AG04449 (cell line): Measurements from ENCODE around the gene CARD10.
A peak's percentile ranks its signal among the peaks of the same experiment; 100 is the strongest.
"Not testable (repeated sequence)": the region's sequence is repeated elsewhere in the genome, so short reads cannot be mapped to it uniquely, and the experiment has no call there.

Source experiments
- CTCF ChIA-PET: fragments of 350-600 bp; formaldehyde crosslinking; extraction: SDS; loops from one replicate; lab custom pipeline; 2021; ENCODE audit warnings: antibody characterized with exemption; lab: Yijun Ruan, JAX
- POLR2A ChIA-PET: fragments of 400-600, 350-600 bp; formaldehyde crosslinking; extraction: SDS; loops from one replicate; lab custom pipeline; 2020; ENCODE audit warnings: antibody characterized with exemption, inconsistent platforms; lab: Yijun Ruan, JAX
- DNase-seq: peaks from one replicate; pipeline ENCODE4 v3.0.0-alpha.2; 2010; ENCODE audit warnings: low read depth, low spot score
- H3K4me3 ChIP-seq: 2 replicates; pipeline ENCODE4 v1.5.1; 2011; ENCODE audit warnings: low read depth, mild to moderate bottlenecking, control low read depth, low read length
- CTCF ChIP-seq: IDR thresholded peaks from one replicate; pipeline ENCODE4 v1.5.1; 2011; ENCODE audit warnings: mild to moderate bottlenecking, moderate library complexity, low read length, control low read depth, inconsistent platforms; ENCODE audit not compliant: insufficient read depth; ENCODE audit errors: missing control alignments

Gene CARD10

GRCh38 chr22:37472418-37473006 is 46.7 kb downstream of the CARD10 start:
- ChIA-PET CTCF (interaction anchor here (0.6 to 4.9 kb wide), 30 partner anchors 9 to 232 kb away, joined by 3 to 36 read pairs (median 4); partner anchors contain the start of gene MFNG), POLR2A (no interaction called here)
- no peak for DNase-seq
- H3K4me3 ChIP-seq, result no peak overlapping the region
- TF ChIP-seq CTCF, result peak; percentile 61

- H3K4me3 ChIP-seq, result no peak overlapping the region
- DNase-seq, result no peak
- CTCF ChIA-PET, result interaction anchor here (0.8 to 4.9 kb wide), 23 partner anchors 9 to 231 kb away, joined by 3 to 36 read pairs (median 4); partner anchors contain the start of gene MFNG
- POLR2A ChIA-PET, result no interaction called here
- no peak for TF ChIP-seq CTCF
These were observed 47.3 kb downstream of the CARD10 start for GRCh38 chr22:37471727-37472417.

- ChIA-PET POLR2A (no interaction called here), CTCF (interaction anchor here (0.9 to 4.9 kb wide), 4 partner anchors 12 to 153 kb away, joined by 4 to 36 read pairs (median 8); no protein-coding TSS in a partner anchor)
- H3K4me3 ChIP-seq, result no peak overlapping the region
- no peak for DNase-seq
- TF ChIP-seq CTCF, result no peak
These were observed 49.1 kb downstream of the CARD10 start for GRCh38 chr22:37470087-37470445.

- no peak for TF ChIP-seq CTCF
- H3K4me3 ChIP-seq, result no peak overlapping the region
- ChIA-PET CTCF (interaction anchor here (0.9 to 4.9 kb wide), 4 partner anchors 11 to 153 kb away, joined by 4 to 36 read pairs (median 8); no protein-coding TSS in a partner anchor), POLR2A (no interaction called here)
- DNase-seq, result no peak
These were observed 49.7 kb downstream of the CARD10 start for GRCh38 chr22:37469416-37470086.

GRCh38 chr22:37468201-37468695 is 51.0 kb downstream of the CARD10 start:
- CTCF ChIA-PET, result interaction anchor here (2.5 to 4.9 kb wide), 2 partner anchors 10 to 151 kb away, joined by 13 to 36 read pairs; no protein-coding TSS in a partner anchor
- DNase-seq, H3K4me3 ChIP-seq, POLR2A ChIA-PET: not testable (repeated sequence)

- CTCF ChIA-PET, result interaction anchor here (1.0 to 2.8 kb wide), 2 partner anchors 10 to 151 kb away, joined by 4 to 16 read pairs; no protein-coding TSS in a partner anchor
- no peak for DNase-seq
- no peak for TF ChIP-seq CTCF
- H3K4me3 ChIP-seq, result no peak overlapping the region
- POLR2A ChIA-PET, result no interaction called here
These were observed 51.7 kb downstream of the CARD10 start for GRCh38 chr22:37467391-37467955.
